DOHH2 (cell line): Measurements from ENCODE around the gene LRWD1.

Experiments
- CTCF ChIP-seq: fragments of 200-600 bp; sonication (generic); IDR thresholded peaks from one replicate; pipeline ENCODE4 v1.5.1; 2014; ENCODE audit warnings: antibody characterized with exemption, mild to moderate bottlenecking, low read depth, low read length; ENCODE audit not compliant: poor library complexity, severe bottlenecking
- EZH2phosphoT487 ChIP-seq: fragments of 200-600 bp; sonication (generic); IDR thresholded peaks from 2 replicates; pipeline ENCODE4 v1.6.1; 2017; ENCODE audit warnings: borderline replicate concordance, mild to moderate bottlenecking, antibody characterized with exemption, low read length, moderate library complexity, mixed read lengths

DNA sequence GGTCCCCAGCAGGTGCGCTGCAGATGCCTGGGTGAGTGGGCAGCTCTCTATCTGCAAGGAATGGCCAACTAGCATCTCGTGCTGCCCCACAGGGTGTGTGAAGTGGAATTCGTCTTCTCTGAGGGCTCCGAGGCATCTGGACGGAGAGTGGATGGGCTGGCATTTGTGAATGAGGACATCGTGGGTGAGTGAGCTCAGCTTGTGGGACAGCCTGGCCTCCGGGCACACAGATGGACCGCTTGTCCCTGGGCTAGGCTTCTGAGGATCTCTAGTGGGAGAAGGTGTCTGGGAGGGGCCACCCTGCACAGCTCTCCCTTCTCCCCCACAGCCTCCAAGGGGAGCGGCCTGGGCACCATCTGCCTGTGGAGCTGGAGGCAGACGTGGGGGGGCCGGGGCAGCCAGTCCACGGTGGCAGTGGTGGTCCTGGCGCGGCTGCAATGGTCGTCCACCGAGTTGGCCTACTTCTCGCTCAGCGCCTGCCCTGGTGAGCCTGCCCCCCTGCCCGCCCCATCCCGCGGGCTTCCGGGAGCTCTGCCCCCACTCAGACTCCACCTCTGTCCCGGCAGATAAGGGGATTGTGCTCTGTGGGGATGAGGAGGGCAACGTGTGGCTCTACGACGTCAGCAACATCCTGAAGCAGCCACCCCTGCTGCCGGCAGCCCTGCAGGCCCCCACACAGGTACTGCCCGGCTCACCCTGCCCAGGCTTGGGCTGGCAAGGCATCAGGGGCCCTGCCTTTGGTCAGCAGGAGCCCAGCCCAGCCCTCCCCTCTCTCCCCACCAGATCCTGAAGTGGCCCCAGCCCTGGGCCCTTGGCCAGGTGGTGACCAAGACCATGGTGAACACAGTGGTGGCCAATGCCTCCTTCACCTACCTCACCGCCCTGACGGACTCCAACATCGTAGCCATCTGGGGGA is 7.6 kb downstream of the LRWD1 start:
- no peak for TF ChIP-seq CTCF
- TF ChIP-seq EZH2phosphoT487: no peak
